ENCODE data around the gene ATP6V0C. TPM values are rescaled to one million over a fixed set of nuclear protein-coding genes. Genes with fewer than 3 reads are reported as not detected.
A peak's percentile ranks its signal among the peaks of the same experiment; 100 is the strongest.

The ATP6V0C gene
- total and polyA plus RNA-seq, 2 of the 13 experiments (the other 11 are each of a cell fraction or from before 2014, with no cell fraction given), result 10.4 to 20.1 TPM

- TF ChIP-seq THAP9 (CRISPR knock-in tag; IDR thresholded peaks at IDR 0.05; ENCODE audit: borderline replicate concordance) (peak; percentile 43; the same call in 1 of the 2 replicates), SP4 (CRISPR knock-in tag; IDR thresholded peaks at IDR 0.05) (0 out of 2 replicates have a peak, but pooled peaks have one; percentile 16), NRL (CRISPR knock-in tag; IDR thresholded peaks at IDR 0.05; ENCODE audit: borderline replicate concordance) (no peak), ZC3H13 (CRISPR knock-in tag; IDR thresholded peaks at IDR 0.05) (peak; percentile 25; the same call in 1 of the 2 replicates), KDM6A (CRISPR knock-in tag; IDR thresholded peaks at IDR 0.05; ENCODE audit: low read depth) (no peak), DR1 (CRISPR knock-in tag; IDR thresholded peaks at IDR 0.05) (no peak), ZNF235 (CRISPR knock-in tag; IDR thresholded peaks at IDR 0.05; ENCODE audit: borderline replicate concordance) (0 out of 2 replicates have a peak, but pooled peaks have one; percentile 43), ZFP91 (CRISPR knock-in tag; IDR thresholded peaks at IDR 0.05; ENCODE audit: borderline replicate concordance) (peak; percentile 53; the same call in 1 of the 2 replicates), ZNF136 (CRISPR knock-in tag; IDR thresholded peaks at IDR 0.05; ENCODE audit: low read depth) (no peak)
Measured at GRCh38 chr16:2472488-2472864, 41.3 kb upstream of the ATP6V0C start (continued).
